Neural cell (in vitro differentiated cells): ENCODE results near the gene HDAC11.

Experiments used
- EZH2 ChIP-seq: fragments of 200-600, 300-800 bp; shearing (Covaris generic), sonication (generic); IDR thresholded peaks from 2 replicates; pipeline ENCODE4 v1.6.1; 2014; ENCODE audit warnings: antibody characterized with exemption, low read length, borderline replicate concordance, mild to moderate bottlenecking; ENCODE audit not compliant: insufficient read depth, poor library complexity, severe bottlenecking
- MXI1 ChIP-seq: fragments of 450-650 bp; conservative IDR thresholded peaks from 2 replicates; pipeline ENCODE4 v1.6.1; 2014; ENCODE audit warnings: antibody characterized with exemption, mild to moderate bottlenecking; ENCODE audit not compliant: poor library complexity, severe bottlenecking

- no peak for TF ChIP-seq EZH2
- no peak for TF ChIP-seq MXI1
These were observed 52.5 kb downstream of the HDAC11 start for GRCh38 chr3:13532631-13533030.
